ENCODE results near the gene PHF19.

DNA sequence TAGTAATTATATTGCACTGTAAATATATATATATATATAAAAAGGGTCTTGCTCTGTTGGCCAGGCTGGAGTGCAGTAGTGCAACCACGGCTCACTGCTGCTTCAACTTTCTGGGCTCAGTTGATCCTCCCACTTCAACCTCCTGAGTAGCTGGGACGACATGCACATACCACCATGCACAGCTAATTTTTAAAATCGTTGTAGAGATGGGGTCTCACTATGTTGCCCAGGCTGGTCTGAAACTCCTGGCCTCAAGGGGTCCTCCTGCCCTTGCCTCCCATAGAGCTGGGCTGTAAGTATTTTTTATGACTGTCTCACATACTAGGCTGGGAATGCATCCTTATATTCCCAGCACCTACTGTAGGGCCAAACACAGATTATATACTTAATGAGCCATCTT is 46.1 kb downstream of the PHF19 start:
- TF ChIP-seq, protein P1, sequence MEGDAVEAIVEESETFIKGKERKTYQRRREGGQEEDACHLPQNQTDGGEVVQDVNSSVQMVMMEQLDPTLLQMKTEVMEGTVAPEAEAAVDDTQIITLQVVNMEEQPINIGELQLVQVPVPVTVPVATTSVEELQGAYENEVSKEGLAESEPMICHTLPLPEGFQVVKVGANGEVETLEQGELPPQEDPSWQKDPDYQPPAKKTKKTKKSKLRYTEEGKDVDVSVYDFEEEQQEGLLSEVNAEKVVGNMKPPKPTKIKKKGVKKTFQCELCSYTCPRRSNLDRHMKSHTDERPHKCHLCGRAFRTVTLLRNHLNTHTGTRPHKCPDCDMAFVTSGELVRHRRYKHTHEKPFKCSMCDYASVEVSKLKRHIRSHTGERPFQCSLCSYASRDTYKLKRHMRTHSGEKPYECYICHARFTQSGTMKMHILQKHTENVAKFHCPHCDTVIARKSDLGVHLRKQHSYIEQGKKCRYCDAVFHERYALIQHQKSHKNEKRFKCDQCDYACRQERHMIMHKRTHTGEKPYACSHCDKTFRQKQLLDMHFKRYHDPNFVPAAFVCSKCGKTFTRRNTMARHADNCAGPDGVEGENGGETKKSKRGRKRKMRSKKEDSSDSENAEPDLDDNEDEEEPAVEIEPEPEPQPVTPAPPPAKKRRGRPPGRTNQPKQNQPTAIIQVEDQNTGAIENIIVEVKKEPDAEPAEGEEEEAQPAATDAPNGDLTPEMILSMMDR (IDR thresholded peaks at IDR 0.05) = no peak
- TF ChIP-seq POLR2A (IDR thresholded peaks at IDR 0.05) = no peak

Measured in Peyer's patch (tissue), 4 donors.